PFSK-1 (cell line): ENCODE results near the gene KCTD5.

Experiments used
- FOXP2 ChIP-seq: optimal IDR thresholded peaks from 2 replicates; pipeline ENCODE3; 2011; ENCODE audit warnings: borderline replicate concordance, control low read depth, inconsistent platforms; ENCODE audit not compliant: insufficient read depth; ENCODE audit errors: extremely low read length, extremely low read depth
- POLR2AphosphoS5 ChIP-seq: IDR thresholded peaks from 2 replicates; pipeline ENCODE4 v1.6.1; 2012; ENCODE audit warnings: low read depth, mild to moderate bottlenecking, control low read depth, low read length, moderate library complexity
- SIN3A ChIP-seq: IDR thresholded peaks from 2 replicates; pipeline ENCODE4 v1.6.1; 2012; ENCODE audit warnings: mild to moderate bottlenecking, low read length, moderate library complexity, borderline replicate concordance; ENCODE audit not compliant: insufficient read depth
- TAF1 ChIP-seq: IDR thresholded peaks from 2 replicates; pipeline ENCODE4 v1.6.1; 2012; ENCODE audit warnings: low read length, control low read depth, borderline replicate concordance; ENCODE audit not compliant: insufficient read depth
- TF ChIP-seq, protein P1 (sequence below), 2 experiments: IDR thresholded peaks; 2 replicates each; pipeline versions ENCODE4 v1.6.1 to v1.8.0; 2011 to 2012; ENCODE audit warnings: low read depth in 2 of 2, low read length in 2 of 2, control low read depth in 1 of 2, inconsistent platforms in 1 of 2, mild to moderate bottlenecking in 1 of 2, moderate library complexity in 1 of 2; ENCODE audit not compliant: insufficient read depth in 1 of 2

The KCTD5 gene

GRCh38 chr16:2716948-2717347, 34.6 kb downstream of the KCTD5 start:
- TF ChIP-seq SIN3A (no peak), TAF1 (no peak), POLR2AphosphoS5 (no peak), FOXP2 (no peak)
- TF ChIP-seq, protein P1, sequence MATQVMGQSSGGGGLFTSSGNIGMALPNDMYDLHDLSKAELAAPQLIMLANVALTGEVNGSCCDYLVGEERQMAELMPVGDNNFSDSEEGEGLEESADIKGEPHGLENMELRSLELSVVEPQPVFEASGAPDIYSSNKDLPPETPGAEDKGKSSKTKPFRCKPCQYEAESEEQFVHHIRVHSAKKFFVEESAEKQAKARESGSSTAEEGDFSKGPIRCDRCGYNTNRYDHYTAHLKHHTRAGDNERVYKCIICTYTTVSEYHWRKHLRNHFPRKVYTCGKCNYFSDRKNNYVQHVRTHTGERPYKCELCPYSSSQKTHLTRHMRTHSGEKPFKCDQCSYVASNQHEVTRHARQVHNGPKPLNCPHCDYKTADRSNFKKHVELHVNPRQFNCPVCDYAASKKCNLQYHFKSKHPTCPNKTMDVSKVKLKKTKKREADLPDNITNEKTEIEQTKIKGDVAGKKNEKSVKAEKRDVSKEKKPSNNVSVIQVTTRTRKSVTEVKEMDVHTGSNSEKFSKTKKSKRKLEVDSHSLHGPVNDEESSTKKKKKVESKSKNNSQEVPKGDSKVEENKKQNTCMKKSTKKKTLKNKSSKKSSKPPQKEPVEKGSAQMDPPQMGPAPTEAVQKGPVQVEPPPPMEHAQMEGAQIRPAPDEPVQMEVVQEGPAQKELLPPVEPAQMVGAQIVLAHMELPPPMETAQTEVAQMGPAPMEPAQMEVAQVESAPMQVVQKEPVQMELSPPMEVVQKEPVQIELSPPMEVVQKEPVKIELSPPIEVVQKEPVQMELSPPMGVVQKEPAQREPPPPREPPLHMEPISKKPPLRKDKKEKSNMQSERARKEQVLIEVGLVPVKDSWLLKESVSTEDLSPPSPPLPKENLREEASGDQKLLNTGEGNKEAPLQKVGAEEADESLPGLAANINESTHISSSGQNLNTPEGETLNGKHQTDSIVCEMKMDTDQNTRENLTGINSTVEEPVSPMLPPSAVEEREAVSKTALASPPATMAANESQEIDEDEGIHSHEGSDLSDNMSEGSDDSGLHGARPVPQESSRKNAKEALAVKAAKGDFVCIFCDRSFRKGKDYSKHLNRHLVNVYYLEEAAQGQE (IDR thresholded peaks at IDR 0.05; ENCODE audit: insufficient read depth in 1 of 2, low read depth in 2 of 2, low read length in 2 of 2), result no peak

GRCh38 chr16:2717383-2718263, 35.3 kb downstream of the KCTD5 start:
- TF ChIP-seq, protein P1 (IDR thresholded peaks at IDR 0.05; ENCODE audit: insufficient read depth in 1 of 2, low read depth in 2 of 2, low read length in 2 of 2), result no peak
- no peak for TF ChIP-seq SIN3A
- TF ChIP-seq TAF1, result no peak
- no peak for TF ChIP-seq FOXP2
- no peak for TF ChIP-seq POLR2AphosphoS5

DNA sequence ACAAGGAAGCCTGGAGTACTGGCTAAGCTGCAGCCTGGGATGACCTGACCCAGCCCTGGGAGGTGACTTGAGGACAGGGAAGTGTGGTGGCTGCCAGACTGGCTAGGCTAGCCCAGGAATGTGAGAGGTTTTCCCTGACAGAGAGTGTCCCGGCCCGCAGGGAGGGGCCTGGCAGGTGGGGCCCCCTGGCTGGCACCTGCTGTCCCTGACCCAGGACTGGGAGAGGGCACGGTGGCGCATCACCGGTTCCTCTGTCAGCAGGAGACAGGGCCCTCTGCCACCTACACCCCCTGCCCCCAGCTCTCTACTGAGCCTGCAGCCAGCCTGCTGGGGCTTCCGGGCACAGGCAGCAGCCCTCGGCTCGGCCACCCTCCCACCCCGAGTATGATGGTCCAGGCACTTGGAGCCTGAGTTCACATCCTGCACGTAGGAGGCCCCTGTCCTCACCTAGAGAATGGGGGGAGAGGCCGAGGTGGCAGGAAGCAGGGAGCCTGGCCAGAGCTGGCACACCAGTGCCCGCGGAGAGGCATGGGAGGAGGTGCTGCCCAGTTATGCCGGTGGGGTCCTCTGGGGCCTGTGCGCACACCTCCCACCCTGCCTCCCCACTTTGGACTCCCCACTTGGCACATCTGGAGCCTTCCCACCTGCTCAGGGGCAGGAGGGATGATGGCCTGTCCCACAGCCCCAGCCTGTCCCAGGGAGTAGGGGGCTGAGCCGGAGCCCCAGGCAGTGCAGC, 37.2 kb downstream of the KCTD5 start:
- TF ChIP-seq POLR2AphosphoS5 (no peak), SIN3A (no peak), TAF1 (no peak), FOXP2 (no peak)
- TF ChIP-seq, protein P1 (IDR thresholded peaks at IDR 0.05; ENCODE audit: insufficient read depth in 1 of 2, low read depth in 2 of 2, low read length in 2 of 2), result no peak

DNA sequence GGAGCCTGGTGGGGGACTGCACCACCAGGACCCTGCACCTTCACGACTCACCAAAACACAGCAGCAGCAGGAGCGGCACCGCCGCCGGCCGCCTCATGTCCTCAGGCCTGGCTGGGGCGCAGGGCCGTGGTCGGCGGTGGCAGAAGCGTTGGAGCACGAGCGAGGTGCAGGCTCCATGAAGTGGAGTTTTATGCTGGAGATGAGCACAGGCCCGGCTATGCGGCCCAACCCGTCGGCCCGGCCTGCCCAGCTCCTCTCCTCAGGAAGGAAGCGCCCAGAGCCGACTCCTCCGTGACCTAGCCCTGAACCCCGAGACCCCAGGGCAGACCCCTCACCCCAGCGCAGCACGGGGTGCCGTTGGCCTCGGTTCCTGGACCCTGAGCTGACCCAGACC, 37.7 kb downstream of the KCTD5 start, which contains the start of gene PRSS27:
PRSS27 (minus strand) TSS at position 161 of the 394 bp plus-strand sequence; CDS start at position 97, 64 bp downstream.
- no peak for TF ChIP-seq TAF1
- TF ChIP-seq, protein P1 (IDR thresholded peaks at IDR 0.05; ENCODE audit: insufficient read depth in 1 of 2, low read depth in 2 of 2, low read length in 2 of 2), result no peak
- no peak for TF ChIP-seq POLR2AphosphoS5
- TF ChIP-seq FOXP2, result no peak
- TF ChIP-seq SIN3A, result no peak
